ENCODE results near the gene CFAP77.

The CFAP77 gene

GRCh38 chr9:132537352-132537751, 127.3 kb downstream of the CFAP77 start:
- Histone ChIP-seq H3K4me3 (replicated peaks; ENCODE audit: insufficient read depth, low read length) (no peak overlapping the region), H3K27me3 (ENCODE audit: insufficient read depth, poor library complexity, severe bottlenecking) (no peaks in the 10 kb centered on the region), H3K27ac (replicated peaks) (no peak overlapping the region)
- DNase-seq (ENCODE audit: low read depth in 1 of 2, low spot score in 1 of 2): no peak
- TF ChIP-seq CTCF (IDR thresholded peaks at IDR 0.05; ENCODE audit: insufficient read depth, low read length): no peak
- no peak for TF ChIP-seq SPI1 (IDR thresholded peaks at IDR 0.05; ENCODE audit: borderline replicate concordance, low read depth)
- no peak for TF ChIP-seq GABPA (IDR thresholded peaks at IDR 0.05; ENCODE audit: low read depth)
- TF ChIP-seq REST (IDR thresholded peaks at IDR 0.05; ENCODE audit: insufficient replicate concordance, low read depth): no peak
- TF ChIP-seq POLR2AphosphoS5 (IDR thresholded peaks at IDR 0.05; ENCODE audit: low read depth): no peak

GRCh38 chr9:132538071-132538470, 128.1 kb downstream of the CFAP77 start:
- TF ChIP-seq GABPA (IDR thresholded peaks at IDR 0.05; ENCODE audit: low read depth): no peak
- TF ChIP-seq POLR2AphosphoS5 (IDR thresholded peaks at IDR 0.05; ENCODE audit: low read depth): no peak
- TF ChIP-seq SPI1 (IDR thresholded peaks at IDR 0.05; ENCODE audit: borderline replicate concordance, low read depth): no peak
- H3K27ac ChIP-seq (replicated peaks): no peak overlapping the region
- H3K27me3 ChIP-seq (ENCODE audit: insufficient read depth, poor library complexity, severe bottlenecking): no peaks in the 10 kb centered on the region
- H3K4me3 ChIP-seq (replicated peaks; ENCODE audit: insufficient read depth, low read length): no peak overlapping the region
- no peak for DNase-seq (ENCODE audit: low read depth in 1 of 2, low spot score in 1 of 2)

- no peak for DNase-seq (ENCODE audit: low read depth in 1 of 2, low spot score in 1 of 2)
- Histone ChIP-seq H3K27ac (replicated peaks) (no peak overlapping the region), H3K27me3 (ENCODE audit: insufficient read depth, poor library complexity, severe bottlenecking) (no peaks in the 10 kb centered on the region), H3K4me3 (replicated peaks; ENCODE audit: insufficient read depth, low read length) (no peak overlapping the region)
- TF ChIP-seq CTCF (IDR thresholded peaks at IDR 0.05; ENCODE audit: insufficient read depth, low read length) (no peak), SPI1 (IDR thresholded peaks at IDR 0.05; ENCODE audit: borderline replicate concordance, low read depth) (no peak), REST (IDR thresholded peaks at IDR 0.05; ENCODE audit: insufficient replicate concordance, low read depth) (no peak), POLR2AphosphoS5 (IDR thresholded peaks at IDR 0.05; ENCODE audit: low read depth) (no peak), GABPA (IDR thresholded peaks at IDR 0.05; ENCODE audit: low read depth) (no peak)
Measured at GRCh38 chr9:132539096-132539495, 129.1 kb downstream of the CFAP77 start.

- H3K27me3 ChIP-seq (ENCODE audit: insufficient read depth, poor library complexity, severe bottlenecking): peaks cover 6% of the 10 kb centered on the region
- no peak for DNase-seq (ENCODE audit: low read depth in 1 of 2, low spot score in 1 of 2)
- H3K27ac ChIP-seq (replicated peaks): no peak overlapping the region
- no peak overlapping the region for H3K4me3 ChIP-seq (replicated peaks; ENCODE audit: insufficient read depth, low read length)
- TF ChIP-seq CTCF (IDR thresholded peaks at IDR 0.05; ENCODE audit: insufficient read depth, low read length) (no peak), GABPA (IDR thresholded peaks at IDR 0.05; ENCODE audit: low read depth) (no peak), POLR2AphosphoS5 (IDR thresholded peaks at IDR 0.05; ENCODE audit: low read depth) (no peak), SPI1 (IDR thresholded peaks at IDR 0.05; ENCODE audit: borderline replicate concordance, low read depth) (no peak), REST (IDR thresholded peaks at IDR 0.05; ENCODE audit: insufficient replicate concordance, low read depth) (no peak)
Measured at GRCh38 chr9:132541051-132541450, 131.0 kb downstream of the CFAP77 start.
